Uterus (tissue), 2 donors: ENCODE data around the gene PDE4D.

Source experiments
- POLR2A ChIP-seq, 2 donors: fragments of 450-650 bp; IDR thresholded peaks; one replicate each; pipeline ENCODE4 v1.6.1; 2016; ENCODE audit warnings: antibody characterized with exemption in 2 of 2, mild to moderate bottlenecking in 1 of 2, moderate library complexity in 1 of 2
- TF ChIP-seq, protein P1 (sequence below), 4 experiments: fragments of 200-600 bp in 2 of 4; fragments of 450-650 bp in 2 of 4; sonication (generic) in 2 of 4; IDR thresholded peaks; one replicate each; pipeline ENCODE4 v1.5.1; 2016 to 2019; ENCODE audit warnings: antibody characterized with exemption in 4 of 4, mild to moderate bottlenecking in 2 of 4, moderate library complexity in 1 of 4

DNA sequence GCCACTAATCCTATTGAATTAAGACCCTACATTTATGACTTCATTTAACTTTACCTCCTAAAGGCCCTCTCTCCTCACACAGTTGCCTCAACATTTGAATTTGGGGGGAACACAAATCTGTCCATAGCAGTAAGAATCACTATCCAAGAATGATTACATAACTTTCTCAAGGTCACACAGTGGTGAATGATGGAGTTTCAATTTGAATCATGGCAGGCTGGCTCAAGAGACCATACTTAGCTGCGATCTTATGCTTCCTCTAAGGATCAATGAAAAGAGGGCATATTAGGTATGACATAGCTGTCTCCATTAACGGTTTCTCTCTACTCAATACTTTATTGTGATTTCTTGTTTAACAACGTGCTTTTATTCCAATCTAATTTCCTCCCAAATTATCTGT lies 44.1 kb upstream of the PDE4D start:
- TF ChIP-seq POLR2A (IDR thresholded peaks at IDR 0.05): no peak
- TF ChIP-seq, protein P1, sequence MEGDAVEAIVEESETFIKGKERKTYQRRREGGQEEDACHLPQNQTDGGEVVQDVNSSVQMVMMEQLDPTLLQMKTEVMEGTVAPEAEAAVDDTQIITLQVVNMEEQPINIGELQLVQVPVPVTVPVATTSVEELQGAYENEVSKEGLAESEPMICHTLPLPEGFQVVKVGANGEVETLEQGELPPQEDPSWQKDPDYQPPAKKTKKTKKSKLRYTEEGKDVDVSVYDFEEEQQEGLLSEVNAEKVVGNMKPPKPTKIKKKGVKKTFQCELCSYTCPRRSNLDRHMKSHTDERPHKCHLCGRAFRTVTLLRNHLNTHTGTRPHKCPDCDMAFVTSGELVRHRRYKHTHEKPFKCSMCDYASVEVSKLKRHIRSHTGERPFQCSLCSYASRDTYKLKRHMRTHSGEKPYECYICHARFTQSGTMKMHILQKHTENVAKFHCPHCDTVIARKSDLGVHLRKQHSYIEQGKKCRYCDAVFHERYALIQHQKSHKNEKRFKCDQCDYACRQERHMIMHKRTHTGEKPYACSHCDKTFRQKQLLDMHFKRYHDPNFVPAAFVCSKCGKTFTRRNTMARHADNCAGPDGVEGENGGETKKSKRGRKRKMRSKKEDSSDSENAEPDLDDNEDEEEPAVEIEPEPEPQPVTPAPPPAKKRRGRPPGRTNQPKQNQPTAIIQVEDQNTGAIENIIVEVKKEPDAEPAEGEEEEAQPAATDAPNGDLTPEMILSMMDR (IDR thresholded peaks at IDR 0.05): no peak
